ENCODE measurements around the gene UBN1.
A peak's percentile ranks its signal among the peaks of the same experiment; 100 is the strongest.

The UBN1 gene

DNA sequence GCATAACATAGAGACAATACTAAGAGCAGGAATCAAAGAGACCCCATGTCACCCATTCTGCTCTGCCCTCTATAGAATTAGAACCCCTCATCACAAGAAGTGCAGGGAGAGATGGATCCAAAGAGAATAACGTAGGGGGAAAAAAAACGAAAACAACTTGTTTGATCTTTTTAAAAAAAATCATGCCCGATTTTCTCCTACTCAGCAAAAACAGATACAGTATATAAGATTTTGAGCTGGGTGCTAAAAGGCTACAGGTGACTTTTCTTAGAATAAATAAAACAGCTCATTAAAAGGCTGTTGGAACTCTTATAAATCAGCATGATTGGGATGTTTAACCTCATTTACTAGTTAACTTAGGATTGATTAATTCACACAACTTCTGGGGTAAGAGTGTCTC lies 17.4 kb downstream of the UBN1 start:
- no peak for DNase-seq

DNA sequence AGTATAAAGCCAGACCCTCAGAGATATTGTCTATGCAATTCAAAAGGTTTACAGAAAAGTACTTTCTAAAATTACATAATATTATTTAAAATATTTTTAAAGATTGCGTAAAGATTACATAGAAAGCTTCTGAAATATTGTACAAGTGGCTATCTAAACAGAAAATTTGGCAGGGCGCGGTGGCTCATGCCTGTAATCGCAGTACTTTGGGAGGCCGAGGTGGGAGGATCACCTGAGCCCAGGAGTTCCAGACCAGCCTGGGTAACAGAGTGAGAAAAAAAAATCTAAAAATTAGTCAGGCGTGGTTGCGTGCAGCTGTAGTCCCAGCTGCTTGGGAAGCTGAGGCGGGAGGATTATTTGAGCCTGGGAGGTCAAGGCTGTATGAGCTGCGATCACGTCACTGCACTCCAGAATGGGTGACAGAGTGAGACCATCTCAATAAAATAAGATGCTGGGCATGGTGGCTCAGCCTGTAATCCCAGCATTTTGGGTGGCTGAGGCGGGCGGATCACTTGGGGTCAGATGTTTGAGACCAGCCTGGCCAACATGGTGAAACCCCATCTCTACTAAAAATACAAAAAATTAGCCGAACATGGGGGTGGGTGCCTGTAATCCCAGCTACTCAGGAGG lies 18.1 kb downstream of the UBN1 start:
- no peak for DNase-seq

DNA sequence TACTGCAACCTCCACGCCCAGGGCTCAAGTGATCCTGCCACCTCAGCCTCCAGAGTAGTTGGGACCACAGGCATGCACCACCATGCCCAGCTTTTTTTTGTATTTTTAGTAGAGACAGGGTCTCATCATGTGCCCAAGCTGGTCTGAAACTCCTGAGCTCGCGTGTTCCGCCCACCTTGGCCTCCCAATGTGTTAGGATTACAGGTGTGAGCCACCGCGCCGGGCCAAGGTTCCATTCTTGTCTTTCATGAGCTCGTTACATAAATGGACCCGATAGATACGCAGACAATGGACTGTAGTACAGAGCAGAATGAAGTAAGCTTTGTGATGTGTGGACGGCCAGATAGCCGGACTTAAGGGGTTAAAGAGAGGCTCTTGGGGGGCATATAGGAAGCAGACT lies 19.3 kb downstream of the UBN1 start:
- no peak for DNase-seq

DNA sequence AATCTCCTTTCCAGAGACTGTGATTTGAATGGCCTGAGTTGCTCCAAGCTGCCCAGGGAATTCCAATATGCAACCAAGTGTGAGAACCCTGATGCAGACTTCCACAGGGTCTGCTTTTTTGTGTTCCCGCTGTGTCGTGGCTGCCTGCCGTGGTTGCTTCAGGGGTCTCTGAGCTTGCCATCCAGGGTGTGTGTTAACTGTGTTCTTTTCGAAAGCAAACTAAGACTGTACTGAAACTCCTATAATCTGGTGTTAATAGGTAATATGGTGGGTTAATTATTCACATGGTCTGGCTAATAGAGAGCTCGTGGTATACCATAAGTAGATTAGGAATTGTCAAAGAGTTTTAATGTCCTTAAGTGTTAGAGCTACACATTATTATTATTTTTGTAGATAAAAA lies 20.7 kb downstream of the UBN1 start:
- no peak for DNase-seq

DNA sequence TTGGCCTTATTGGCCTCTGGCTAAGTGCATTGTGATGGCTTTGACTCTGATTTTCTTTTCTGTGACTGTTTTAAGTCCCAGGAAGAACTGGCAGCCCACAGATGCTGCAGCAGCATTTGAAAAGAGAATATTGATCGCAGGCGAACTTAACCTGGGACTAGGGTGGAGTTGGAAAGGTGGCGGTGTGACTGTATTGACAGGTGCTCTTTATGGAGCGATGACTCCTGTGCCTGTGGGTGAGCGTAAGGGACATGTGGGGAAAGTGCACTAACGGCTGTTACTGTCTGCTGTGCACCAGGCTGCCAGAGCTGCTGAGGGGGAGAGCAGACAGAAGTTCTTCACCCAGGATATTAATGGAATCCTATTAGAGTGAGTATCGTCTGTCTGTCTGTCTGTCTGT lies 21.3 kb downstream of the UBN1 start:
- DNase-seq, result peak; percentile 28

DNA sequence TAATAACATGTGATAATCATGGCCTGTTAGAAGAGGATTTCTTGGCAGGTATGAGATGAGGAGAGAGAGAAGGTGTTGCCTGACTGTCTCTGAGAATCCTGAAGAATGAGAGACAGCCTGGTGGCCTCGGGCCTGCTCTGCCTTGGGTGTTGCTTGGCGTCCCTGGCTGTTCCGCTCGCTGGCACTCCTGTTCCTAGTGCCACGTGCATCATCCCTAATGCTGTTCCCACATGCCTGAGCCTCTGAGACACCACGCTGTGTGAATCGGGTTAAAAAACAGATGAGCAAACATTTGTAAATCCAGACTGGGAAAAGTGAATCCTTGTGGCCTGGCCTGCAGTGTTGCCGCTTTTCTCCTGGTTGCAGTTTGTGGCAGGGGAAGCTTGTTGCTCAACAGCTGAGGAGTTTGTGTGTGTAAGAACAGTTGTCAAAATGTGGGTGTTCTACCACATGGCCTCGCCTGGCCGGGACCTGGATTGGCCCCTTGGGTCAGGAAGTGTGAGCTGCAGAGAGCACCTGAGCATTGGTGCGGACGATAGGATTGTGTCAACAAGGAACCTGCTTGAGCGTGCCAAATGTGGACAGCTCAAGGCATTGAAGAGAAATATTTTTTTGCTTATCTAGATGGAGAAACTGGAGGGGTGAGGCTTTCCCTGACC lies 22.0 kb downstream of the UBN1 start:
- no peak for DNase-seq

DNA sequence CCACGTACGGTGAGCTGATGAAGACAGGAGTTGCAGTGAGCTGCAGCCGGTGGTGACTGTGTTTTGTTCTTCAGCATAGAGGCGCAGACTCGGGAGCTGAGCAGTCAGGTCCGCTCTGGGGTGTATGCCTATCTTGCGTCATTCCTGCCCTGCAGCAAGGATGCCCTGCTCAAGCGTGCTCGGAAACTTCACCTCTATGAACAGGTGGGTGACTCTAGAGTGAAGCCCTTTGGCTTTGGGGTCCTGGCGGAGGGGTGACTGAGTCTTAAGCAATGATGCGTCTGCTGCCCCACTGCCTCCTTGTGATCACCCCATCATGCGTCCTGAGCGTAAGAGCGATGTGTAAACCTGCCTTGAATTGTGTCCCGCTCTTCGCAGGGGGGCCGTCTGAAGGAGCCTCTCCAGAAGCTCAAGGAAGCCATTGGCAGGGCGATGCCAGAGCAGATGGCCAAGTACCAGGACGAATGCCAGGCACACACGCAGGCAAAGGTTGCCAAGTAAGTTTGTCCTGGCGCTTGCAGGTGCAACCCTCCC lies 22.9 kb downstream of the UBN1 start:
- no peak for DNase-seq

DNA sequence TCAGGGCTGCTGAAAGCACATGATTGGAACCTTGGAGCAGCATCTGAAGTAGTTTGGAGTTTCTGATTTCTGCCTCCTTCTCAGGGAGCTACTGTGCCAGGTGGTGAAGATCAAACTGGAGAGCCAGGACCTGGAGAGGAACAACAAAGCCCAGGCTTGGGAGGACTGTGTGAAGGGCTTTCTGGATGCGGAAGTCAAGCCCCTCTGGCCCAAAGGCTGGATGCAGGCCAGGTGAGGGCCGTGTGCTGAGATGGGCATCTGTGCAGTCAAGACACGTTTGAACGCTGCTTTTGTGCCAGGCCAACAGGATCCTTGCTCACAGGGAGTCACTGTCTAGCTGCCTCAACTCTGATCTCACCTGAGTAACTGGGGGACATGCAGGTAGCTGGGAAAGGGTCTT lies 23.8 kb downstream of the UBN1 start:
- no peak for DNase-seq

DNA sequence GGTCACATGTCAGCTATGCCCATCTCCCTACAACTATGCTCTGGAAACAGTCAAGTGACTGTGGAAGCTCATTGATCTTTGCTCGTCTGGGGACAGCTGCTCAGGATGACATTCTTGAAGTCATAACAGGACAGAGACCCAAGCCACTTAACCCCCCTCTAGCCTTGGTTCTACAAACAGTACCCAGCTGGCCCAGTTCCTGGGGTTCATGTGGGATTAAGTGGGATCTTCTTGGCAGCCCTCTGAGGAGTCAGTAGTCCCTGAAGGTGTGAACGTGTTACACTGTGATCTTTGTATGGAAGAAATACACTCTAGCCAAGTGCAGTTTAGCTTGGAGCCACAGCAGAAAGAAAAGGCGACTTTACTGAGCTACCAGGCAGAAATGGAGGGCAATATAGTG lies 25.8 kb downstream of the UBN1 start:
- no peak for DNase-seq

DNA sequence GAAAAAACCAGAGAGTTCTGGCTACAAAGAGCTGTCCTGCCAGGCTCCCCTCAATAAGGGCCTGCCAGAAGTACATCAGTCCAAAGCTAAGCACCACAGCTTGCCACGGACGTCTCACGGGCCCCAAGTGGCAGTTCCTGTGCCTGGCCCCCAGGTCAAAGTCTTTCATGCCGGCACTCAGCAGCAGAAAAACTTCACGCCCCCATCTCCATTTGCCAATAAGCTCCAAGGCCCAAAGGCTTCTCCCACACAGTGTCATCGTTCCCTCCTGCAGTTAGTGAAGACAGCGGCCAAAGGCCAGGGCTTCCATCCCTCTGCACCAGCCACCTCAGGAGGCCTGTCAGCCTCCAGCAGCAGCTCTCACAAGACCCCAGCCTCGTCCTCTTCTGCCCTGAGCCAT lies 27.4 kb downstream of the UBN1 start:
- DNase-seq, result no peak

DNA sequence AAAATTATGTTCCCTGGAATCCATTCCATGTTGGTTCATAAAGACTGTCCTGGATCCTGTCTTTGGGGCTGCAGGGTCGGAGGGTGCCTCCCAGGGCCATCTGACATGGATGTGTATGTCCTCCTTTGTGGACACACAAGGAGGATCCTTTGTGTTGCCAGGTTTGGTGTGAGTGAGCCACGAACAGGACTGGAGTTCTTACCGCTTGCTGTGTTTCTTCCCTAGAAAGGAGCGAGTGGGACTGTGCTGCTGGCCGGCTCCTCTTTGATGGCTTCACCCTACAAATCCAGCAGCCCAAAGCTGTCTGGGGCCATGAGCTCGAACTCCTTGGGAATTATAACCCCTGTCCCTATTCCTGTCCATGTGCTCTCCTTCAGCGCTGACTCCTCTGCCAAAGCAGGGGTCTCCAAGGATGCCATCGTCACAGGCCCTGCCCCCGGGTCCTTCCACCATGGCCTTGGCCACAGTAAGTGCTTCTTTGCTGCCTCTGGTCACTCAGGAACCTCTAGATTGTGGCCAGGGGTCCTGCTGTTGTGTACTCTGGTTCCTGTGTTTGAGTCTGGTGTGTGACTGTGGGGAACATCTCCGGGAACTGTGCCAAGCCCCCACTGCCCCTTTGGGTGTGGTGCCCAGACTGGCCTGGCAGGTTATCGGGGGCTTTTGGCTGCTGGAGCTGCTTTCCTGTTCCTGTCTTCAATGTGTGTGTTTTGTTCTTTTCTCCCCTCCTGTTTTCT lies 29.5 kb downstream of the UBN1 start:
- DNase-seq, result no peak

DNA sequence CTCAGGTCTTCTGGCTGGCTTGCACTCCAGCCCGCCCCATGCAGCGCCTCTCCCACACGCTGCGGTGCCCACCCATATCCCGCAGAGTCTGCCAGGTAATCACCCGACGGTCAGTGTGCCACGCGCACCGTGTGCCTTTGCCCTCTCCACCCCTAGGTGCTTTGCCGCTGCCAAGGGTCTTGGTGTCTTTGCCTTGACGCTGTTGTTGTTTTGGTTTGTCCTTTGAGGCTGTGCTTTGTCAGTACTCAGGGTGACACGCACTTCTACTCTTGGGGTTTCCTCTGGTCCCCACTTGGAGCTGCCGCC lies 30.1 kb downstream of the UBN1 start:
- no peak for DNase-seq

DNA sequence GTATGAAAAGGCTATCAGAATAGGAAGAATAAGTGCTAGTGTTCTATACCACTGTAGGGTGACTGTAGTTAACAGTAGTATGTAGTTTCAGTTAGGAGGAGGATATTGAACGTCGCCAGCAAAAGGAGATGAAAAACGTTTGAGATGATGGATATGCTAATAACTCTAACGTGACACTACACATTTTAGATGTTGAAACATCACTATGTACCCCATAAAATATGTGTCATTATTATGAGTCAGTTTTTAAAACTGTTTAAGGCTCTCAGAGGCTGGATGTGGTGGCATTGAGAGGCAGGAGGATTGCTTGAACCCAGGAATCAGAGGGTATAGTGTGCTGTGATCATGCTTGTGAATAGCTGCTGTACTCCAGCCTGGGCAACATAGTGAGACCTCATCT lies 31.8 kb downstream of the UBN1 start:
- DNase-seq, result no peak

DNA sequence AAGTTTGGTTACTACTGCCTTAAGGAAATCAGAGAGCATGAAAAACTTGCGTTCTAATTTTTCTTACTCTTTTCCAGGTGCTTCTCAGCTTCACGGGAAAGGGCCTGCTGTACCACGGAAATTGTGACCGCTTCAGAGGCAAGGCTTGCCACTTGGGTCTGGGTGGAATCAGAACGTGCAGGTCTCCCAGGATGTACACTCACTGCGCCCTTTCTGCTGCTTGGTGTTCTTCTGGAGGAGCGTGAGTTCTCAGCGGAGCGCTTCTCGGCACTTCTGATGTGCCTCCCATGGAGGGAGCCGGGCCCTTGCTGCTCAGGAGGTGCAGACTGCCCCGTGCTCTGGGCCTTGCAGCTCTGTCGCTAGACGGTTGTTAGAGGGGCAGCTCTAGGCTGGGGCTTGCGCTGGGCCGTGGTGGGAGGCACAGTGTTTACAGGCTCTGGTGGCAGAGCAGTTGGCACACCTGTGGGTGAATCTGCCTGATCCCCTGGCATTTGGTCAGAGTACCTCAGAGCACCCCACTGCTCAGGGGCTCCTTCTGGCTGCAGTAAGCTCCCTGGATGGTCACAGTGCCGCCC lies 32.8 kb downstream of the UBN1 start:
- no peak for DNase-seq

DNA sequence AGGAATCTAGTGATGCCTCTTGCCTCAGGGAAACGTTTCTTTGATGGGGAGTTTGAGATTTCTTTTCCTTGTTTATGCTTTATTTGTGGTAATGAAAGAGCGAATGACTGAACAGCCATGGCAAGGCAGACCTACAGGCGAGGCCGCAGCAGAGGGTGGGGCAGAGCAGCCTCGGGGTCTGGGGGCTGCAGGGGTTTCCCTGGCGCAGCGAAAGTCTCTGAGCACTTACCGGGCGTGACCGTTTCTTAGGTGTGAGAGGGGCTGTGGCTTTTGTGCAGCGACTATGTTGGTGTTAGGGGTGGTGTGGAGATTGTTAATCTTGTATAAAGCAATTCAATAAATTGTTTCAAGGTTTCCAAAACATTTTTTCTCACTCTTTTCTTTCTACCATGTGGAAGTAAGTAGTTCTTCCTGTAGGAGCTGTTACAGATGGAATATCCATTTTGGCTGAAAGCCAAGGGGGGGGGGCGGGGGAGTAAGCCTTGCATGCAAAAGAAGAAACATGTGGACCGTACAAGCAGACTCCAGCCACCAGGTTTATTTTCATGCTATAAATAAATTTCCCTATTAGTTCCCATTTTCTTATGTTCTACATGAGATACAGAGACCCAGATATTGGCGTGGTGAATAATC lies 34.8 kb downstream of the UBN1 start:
- no peak for DNase-seq

DNA sequence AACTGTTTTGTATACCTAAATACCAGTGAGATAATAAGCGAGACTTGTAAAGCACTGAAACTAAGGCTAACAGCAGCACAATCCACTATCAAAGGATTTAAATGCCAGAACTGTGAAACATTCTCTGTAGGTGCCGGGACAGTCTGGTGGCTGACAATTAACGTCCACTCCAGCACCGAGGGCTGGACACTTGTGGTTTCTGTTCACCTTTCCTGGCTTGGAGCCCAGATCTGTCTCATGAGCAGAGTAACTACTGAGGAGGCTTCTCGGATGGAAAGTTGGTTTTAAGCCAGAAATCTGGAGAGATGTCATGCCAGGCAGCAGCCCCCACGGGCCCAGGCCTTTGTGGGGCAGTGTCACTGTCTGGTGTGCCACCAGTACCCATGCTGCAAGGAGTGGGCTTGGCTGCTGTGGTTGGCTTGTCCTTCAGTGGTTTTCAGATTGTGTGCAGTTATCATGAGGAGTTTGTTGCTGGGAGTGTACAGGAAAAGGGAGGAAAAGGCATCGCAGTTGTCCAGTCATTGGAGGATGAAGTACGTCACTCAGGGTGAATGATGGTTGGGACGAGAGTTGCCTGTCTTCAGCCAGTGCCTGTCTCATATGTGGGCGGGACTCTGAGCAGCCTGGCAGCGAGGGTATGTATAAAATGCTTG lies 35.5 kb downstream of the UBN1 start:
- no peak for DNase-seq

DNA sequence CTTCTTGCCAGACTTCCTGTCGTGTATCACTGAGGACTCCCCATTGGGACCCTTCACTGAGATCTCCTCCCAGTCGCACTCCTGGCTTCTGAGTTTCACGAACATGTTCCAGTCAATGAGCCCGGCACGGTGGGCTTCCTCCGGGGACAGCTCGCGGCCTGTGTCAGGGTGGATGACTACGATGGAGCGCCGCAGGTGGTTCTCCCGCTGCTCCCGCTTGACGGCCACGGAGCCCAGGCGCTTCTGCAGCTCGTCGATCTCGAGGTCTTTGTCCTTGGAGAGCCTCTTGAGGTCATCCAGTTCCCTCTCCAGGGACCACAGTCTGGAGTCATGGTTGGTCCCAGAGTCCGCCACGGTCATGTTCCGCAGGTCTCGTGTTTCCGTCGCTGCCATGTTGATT lies 36.2 kb downstream of the UBN1 start:
- DNase-seq, result no peak

DNA sequence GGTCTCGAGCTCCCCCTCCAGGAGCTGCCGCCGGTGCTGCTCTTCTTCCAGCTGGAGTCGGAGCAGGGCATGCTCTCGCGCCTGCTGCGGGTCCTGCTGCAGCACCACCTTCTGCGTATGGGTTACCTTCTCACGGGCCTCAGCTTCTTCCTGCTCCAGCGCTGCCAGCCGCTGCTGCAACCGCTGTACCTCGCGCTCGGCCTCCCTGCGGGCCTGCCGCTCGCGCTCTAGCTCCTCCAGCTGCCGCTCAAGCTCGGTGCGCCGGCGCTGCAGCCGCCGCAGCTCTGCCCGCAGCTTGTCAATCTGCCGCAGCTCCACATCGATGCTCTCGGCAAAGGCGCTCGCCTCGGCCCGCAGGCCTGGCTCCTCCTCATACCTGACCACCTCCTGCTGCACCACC lies 36.9 kb downstream of the UBN1 start:
- no peak for DNase-seq

DNA sequence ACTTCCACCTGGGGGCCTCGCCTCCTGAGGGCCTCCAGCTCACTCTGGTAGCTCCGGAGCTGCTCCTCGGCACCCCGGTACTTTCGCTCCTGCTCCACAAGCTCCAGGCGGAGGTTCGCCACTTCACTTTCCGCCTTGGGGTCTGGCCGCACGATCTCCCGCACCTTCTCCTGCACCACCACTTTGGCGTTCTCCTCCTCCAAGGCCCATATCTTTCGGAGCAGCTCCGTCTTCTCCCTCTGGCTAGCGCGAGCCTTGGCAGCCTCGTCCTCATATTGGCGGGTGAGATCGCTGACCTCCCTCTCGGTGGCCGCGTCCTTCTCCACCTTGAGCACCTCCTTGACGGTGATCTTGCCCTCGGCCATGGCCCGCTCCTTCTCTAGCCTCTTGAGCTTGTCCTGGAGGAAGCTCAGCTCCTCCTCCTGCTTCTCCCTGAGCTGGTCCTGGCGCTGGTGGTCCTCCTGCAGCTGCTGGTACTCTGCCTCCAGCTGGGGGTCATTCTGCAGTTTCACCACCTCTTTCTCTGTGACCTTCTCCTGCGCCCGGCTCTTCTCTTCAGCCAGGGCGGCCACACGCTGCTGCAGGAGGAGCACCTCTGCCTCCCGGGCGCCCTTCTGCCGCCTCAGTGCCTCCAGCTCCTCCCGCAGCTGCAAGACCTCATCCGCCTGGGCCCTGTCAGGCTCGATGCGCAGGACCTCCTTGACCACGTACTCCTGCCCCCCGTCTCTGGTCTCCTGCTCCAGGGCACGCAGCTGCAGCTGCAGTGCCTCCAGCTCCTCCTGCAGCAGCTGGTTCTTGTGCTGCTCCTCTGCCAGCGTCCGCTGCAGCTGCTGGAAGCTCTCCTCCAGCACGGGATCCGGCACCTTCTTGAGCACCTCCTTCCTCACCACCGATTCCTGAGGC lies 37.9 kb downstream of the UBN1 start:
- DNase-seq, result no peak

DNA sequence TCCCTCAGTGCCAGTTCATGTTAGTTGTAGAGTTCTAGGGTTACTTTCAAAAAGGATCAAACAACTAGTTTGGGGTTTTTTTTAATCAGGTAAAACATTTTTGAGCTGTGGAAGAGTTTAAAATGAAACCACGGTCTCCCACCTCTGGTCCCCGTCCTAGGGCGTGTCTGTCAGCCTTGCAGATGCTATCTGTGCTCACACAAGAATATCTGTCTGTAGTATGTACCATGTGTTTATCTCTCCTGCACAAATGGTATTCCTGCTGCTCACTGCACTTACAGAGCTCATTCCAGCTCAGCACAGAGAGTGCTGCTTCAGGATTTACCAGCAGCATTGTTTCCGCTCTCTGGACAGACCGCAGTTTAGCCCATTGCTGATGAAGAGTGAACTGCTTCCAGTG lies 38.9 kb downstream of the UBN1 start:
- no peak for DNase-seq

DNA sequence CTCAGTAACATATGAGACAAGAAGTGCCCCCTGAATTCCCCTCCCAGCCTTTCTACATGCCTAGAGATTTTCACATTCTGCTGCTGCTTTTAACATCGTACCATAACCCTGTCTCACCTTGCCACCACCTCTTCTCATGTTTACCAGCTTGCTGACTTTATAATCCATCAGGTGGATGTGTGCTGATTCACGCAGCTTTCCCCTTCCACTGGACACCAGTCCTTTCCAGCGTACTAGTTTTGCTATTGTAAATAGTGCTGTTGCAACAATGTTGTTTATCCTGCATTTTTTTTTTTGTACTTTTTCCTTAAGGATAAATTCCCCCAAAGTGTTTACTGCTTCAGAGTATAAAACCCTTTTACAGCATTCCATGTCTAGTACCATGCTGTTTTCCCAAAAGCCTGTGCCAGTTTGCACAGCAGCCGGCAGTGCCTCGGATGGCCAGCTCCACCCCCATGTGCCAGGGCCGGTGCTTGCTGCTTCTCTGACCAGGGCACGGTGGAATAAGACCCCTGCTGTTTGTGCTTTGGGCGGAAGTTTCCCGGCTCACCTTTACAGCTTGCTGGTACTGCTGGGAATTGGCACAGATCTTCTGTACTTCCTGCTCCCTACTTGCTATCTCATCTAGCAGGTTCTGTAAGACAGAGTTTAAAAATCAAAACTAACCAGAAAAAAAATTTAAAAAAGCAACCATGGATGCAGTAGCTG lies 41.3 kb downstream of the UBN1 start:
- DNase-seq, result no peak
